A549 treated with ZK216348 at 1 μM for 4 hours (cell line): Measurements from ENCODE around the gene ATP6V1G1. TPM values are rescaled to one million over a fixed set of nuclear protein-coding genes. Genes with fewer than 3 reads are reported as not detected.

Experiments used
- total RNA-seq: library from RNA; stranded (reverse); fragments of 200-300 nt; extraction: Qiagen RNA extraction; gene quantifications from 5 replicates; pipeline ENCODE4 v1.2.3, GENCODE V29; 2022; ENCODE audit warnings: low read depth

ATP6V1G1 gene
- 103 to 163 TPM (median 109 TPM) in 5 replicates for total RNA-seq

GRCh38 chr9:114587345-114588202 is at the start of gene ATP6V1G1:
ATP6V1G1 (plus strand) TSS chr9:114587769; CDS start chr9:114587839, 70 bp downstream.

Other genes with a start within 250 kb of the ATP6V1G1 start
- gene AKNA, start 199.8 kb upstream of the ATP6V1G1 start, total RNA-seq, result 3.9 to 4.4 TPM (median 4.2 TPM) in 5 replicates
- 3.9 to 8.6 TPM (median 7.2 TPM) in 5 replicates for gene WHRN, start 82.3 kb upstream of the ATP6V1G1 start, total RNA-seq
- 9.8 to 13.7 TPM (median 10.5 TPM) in 5 replicates for gene TMEM268, start 23.5 kb downstream of the ATP6V1G1 start, total RNA-seq
- gene TEX53, start 70.0 kb downstream of the ATP6V1G1 start, total RNA-seq, result not detected in 5 replicates
- gene TEX48, start 94.4 kb downstream of the ATP6V1G1 start, total RNA-seq, result not detected in 5 replicates
- 0.05 to 0.25 TPM (median 0.16 TPM) in 5 replicates for gene TNFSF15, start 218.3 kb downstream of the ATP6V1G1 start, total RNA-seq